WTC11 (cell line): ENCODE data around the gene ZBTB7B. TPM values are rescaled to one million over a fixed set of nuclear protein-coding genes. Genes with fewer than 3 reads are reported as not detected.

Experiments used
- ATAC-seq: fragments of 200-7000 bp; cut with Tn5 transposase; 2 replicates; pipeline ENCODE4 v1.10.0; 2021; ENCODE audit warnings: mild to moderate bottlenecking, moderate library complexity
- CTCF ChIA-PET: fragments of 300-600 bp; sonication (Branson Sonifier 250); formaldehyde crosslinking; loops from one replicate; lab custom pipeline; 2021; ENCODE audit warnings: antibody characterized with exemption; lab: Charles Lee
- POLR2A ChIA-PET: fragments of 350-600 bp; sonication (Branson Sonifier 250); formaldehyde crosslinking; loops from one replicate; lab custom pipeline; 2021; ENCODE audit warnings: antibody characterized with exemption; lab: Charles Lee
- DNase-seq: peaks from one replicate; pipeline ENCODE4 v3.0.0; 2021; ENCODE audit warnings: low spot score
- H3K27ac Mint-ChIP-seq: 2 replicates; pipeline ENCODE4 v1.8.0; 2021; ENCODE audit warnings: mixed read lengths
- H3K27me3 Mint-ChIP-seq: 2 replicates; pipeline ENCODE4 v1.8.0; 2021; ENCODE audit warnings: low read depth, mild to moderate bottlenecking, moderate library complexity, mixed read lengths
- H3K36me3 Mint-ChIP-seq: 2 replicates; pipeline ENCODE4 v1.8.0; 2021; ENCODE audit warnings: mixed read lengths
- H3K4me1 Mint-ChIP-seq: 2 replicates; pipeline ENCODE4 v1.8.0; 2022; ENCODE audit warnings: mixed read lengths
- H3K4me3 Mint-ChIP-seq: 2 replicates; pipeline ENCODE4 v1.8.0; 2021; ENCODE audit warnings: mild to moderate bottlenecking, moderate library complexity, mixed read lengths
- H3K9me3 Mint-ChIP-seq: 2 replicates; pipeline ENCODE4 v1.8.0; 2021; ENCODE audit warnings: mixed read lengths
- CBFB ChIP-seq: sonication (generic); formaldehyde crosslinking; IDR thresholded peaks from 2 replicates; pipeline ENCODE4 v1.8.1; 2022; ENCODE audit warnings: mild to moderate bottlenecking, low read depth, missing genetic modification reagents
- CREM ChIP-seq: sonication (generic); formaldehyde crosslinking; IDR thresholded peaks from 2 replicates; pipeline ENCODE4 v1.8.1; 2022; ENCODE audit warnings: mild to moderate bottlenecking, missing genetic modification reagents, moderate library complexity
- HMGA2 ChIP-seq: fragments of 250-450 bp; sonication (Bioruptor Pico); IDR thresholded peaks from 2 replicates; pipeline ENCODE4 v1.4.0; 2021; ENCODE audit warnings: mild to moderate bottlenecking, moderate library complexity
- NFYB ChIP-seq: sonication (generic); formaldehyde crosslinking; conservative IDR thresholded peaks from 2 replicates; pipeline ENCODE4 v1.8.0; 2022; ENCODE audit warnings: low read depth, missing genetic modification reagents
- RELA ChIP-seq: sonication (generic); formaldehyde crosslinking; IDR thresholded peaks from 2 replicates; pipeline ENCODE4 v1.8.1; 2022; ENCODE audit warnings: missing genetic modification reagents, mild to moderate bottlenecking, borderline replicate concordance
- TCF7 ChIP-seq: sonication (generic); formaldehyde crosslinking; IDR thresholded peaks from 2 replicates; pipeline ENCODE4 v1.8.0; 2022; ENCODE audit warnings: mild to moderate bottlenecking, low read depth, missing genetic modification reagents, moderate library complexity
- TEAD4 ChIP-seq: sonication (generic); formaldehyde crosslinking; IDR thresholded peaks from 2 replicates; pipeline ENCODE4 v1.8.0; 2022; ENCODE audit warnings: mild to moderate bottlenecking, missing genetic modification reagents
- ZNF396 ChIP-seq: fragments of 250-450 bp; sonication (Bioruptor Pico); IDR thresholded peaks from 2 replicates; pipeline ENCODE4 v1.8.0; 2021; ENCODE audit warnings: mild to moderate bottlenecking, moderate library complexity, borderline replicate concordance
- ZNF671 ChIP-seq: fragments of 250-450 bp; sonication (Bioruptor Pico); IDR thresholded peaks from 2 replicates; pipeline ENCODE4 v1.8.0; 2021; ENCODE audit warnings: mild to moderate bottlenecking
- total RNA-seq: library from RNA; stranded (reverse); gene quantifications from 3 replicates; pipeline ENCODE4 v1.2.3, GENCODE V29; 2021
- TF ChIP-seq, protein P1 (sequence below): sonication (generic); formaldehyde crosslinking; IDR thresholded peaks from 2 replicates; pipeline ENCODE4 v1.8.1; 2022; ENCODE audit warnings: mild to moderate bottlenecking, moderate library complexity, missing genetic modification reagents
- TF ChIP-seq, protein P2 (sequence below): sonication (generic); formaldehyde crosslinking; IDR thresholded peaks from 2 replicates; pipeline ENCODE4 v1.8.1; 2023; ENCODE audit warnings: mild to moderate bottlenecking, missing genetic modification reagents
- TF ChIP-seq, protein P3 (sequence below): sonication (generic); formaldehyde crosslinking; IDR thresholded peaks from 2 replicates; pipeline ENCODE4 v1.8.0; 2022; ENCODE audit warnings: mild to moderate bottlenecking, missing genetic modification reagents
- TF ChIP-seq, protein P4 (sequence below): fragments of 250-450 bp; sonication (Bioruptor Pico); IDR thresholded peaks from 2 replicates; pipeline ENCODE4 v1.8.0; 2021; ENCODE audit warnings: mild to moderate bottlenecking
- TF ChIP-seq, protein P5 (sequence below): fragments of 250-450 bp; sonication (Bioruptor Pico); IDR thresholded peaks from 2 replicates; pipeline ENCODE4 v2.1.2; 2022; ENCODE audit warnings: mild to moderate bottlenecking, moderate library complexity
- TF ChIP-seq, protein P6 (sequence below): fragments of 250-450 bp; sonication (Bioruptor Pico); conservative IDR thresholded peaks from 2 replicates; pipeline ENCODE4 v1.9.0; 2021; ENCODE audit warnings: mild to moderate bottlenecking
- TF ChIP-seq, protein P7 (sequence below): fragments of 250-450 bp; sonication (Bioruptor Pico); IDR thresholded peaks from 2 replicates; pipeline ENCODE4 v1.9.0; 2021; ENCODE audit warnings: mild to moderate bottlenecking, borderline replicate concordance
- TF ChIP-seq, protein P8 (sequence below): sonication (generic); formaldehyde crosslinking; IDR thresholded peaks from 2 replicates; pipeline ENCODE4 v1.8.0; 2022; ENCODE audit warnings: mild to moderate bottlenecking, missing genetic modification reagents
- TF ChIP-seq, protein P9 (sequence below): sonication (generic); formaldehyde crosslinking; IDR thresholded peaks from 2 replicates; pipeline ENCODE4 v1.8.1; 2022; ENCODE audit warnings: low read depth, missing genetic modification reagents, borderline replicate concordance
- TF ChIP-seq, protein P10 (sequence below): sonication (generic); formaldehyde crosslinking; IDR thresholded peaks from 2 replicates; pipeline ENCODE4 v1.8.1; 2022; ENCODE audit warnings: missing genetic modification reagents, borderline replicate concordance

Gene ZBTB7B
- total RNA-seq, 1 experiment from 2014 or later: 29.8 TPM

DNA sequence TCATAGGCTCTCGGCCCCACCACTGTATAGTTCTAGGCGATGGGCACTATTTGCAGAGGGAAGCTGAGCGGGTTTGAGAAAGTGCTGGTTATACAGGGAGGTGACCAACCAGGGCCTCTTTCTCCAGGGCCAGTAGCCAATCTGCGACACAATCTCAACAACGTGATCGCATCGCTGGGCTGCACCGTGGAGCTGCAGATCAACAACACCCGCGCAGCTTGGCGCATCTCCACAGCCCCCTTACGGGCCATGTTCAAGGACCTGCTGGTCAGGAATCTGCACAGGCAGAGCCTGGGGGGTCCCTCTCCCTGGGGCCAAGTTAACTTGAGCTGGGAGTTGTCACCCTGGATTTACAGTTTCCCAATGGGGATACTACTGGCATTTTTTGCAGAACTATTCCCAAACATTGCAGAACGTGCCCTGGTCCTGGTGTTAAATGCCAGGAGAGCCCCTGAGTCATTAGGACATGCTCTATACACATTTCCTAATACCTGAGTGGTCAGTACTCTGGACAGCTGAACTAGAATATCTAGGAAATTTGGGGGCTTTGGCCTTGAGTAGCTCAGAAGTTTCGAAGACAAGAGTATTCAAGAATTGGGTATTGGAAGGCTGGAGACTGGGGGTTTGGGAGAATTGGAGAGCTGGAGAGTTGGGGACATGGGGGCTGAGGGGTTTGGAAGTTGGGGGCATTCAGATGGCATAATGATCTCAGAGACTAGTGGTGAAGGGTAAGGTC lies 37.9 kb downstream of the ZBTB7B start:
- no peaks in the 10 kb centered on the region for H3K36me3 Mint-ChIP-seq
- H3K4me3 Mint-ChIP-seq: no peak overlapping the region
- peaks cover 11% of the 10 kb centered on the region for H3K4me1 Mint-ChIP-seq
- TF ChIP-seq, protein P1, sequence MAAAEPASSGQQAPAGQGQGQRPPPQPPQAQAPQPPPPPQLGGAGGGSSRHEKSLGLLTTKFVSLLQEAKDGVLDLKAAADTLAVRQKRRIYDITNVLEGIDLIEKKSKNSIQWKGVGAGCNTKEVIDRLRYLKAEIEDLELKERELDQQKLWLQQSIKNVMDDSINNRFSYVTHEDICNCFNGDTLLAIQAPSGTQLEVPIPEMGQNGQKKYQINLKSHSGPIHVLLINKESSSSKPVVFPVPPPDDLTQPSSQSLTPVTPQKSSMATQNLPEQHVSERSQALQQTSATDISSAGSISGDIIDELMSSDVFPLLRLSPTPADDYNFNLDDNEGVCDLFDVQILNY (CRISPR knock-in tag): no peak
- TF ChIP-seq TEAD4 (no peak), TCF7 (CRISPR knock-in tag) (no peak), ZNF396 (no peak), CBFB (CRISPR knock-in tag) (no peak), NFYB (CRISPR knock-in tag) (no peak), RELA (CRISPR knock-in tag) (no peak), ZNF671 (no peak), CREM (CRISPR knock-in tag) (no peak), HMGA2 (CRISPR knock-in tag) (no peak)
- TF ChIP-seq, protein P2, sequence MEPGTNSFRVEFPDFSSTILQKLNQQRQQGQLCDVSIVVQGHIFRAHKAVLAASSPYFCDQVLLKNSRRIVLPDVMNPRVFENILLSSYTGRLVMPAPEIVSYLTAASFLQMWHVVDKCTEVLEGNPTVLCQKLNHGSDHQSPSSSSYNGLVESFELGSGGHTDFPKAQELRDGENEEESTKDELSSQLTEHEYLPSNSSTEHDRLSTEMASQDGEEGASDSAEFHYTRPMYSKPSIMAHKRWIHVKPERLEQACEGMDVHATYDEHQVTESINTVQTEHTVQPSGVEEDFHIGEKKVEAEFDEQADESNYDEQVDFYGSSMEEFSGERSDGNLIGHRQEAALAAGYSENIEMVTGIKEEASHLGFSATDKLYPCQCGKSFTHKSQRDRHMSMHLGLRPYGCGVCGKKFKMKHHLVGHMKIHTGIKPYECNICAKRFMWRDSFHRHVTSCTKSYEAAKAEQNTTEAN: no peak
- TF ChIP-seq, protein P3, sequence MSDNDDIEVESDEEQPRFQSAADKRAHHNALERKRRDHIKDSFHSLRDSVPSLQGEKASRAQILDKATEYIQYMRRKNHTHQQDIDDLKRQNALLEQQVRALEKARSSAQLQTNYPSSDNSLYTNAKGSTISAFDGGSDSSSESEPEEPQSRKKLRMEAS (CRISPR knock-in tag): no peak
- TF ChIP-seq, protein P4, sequence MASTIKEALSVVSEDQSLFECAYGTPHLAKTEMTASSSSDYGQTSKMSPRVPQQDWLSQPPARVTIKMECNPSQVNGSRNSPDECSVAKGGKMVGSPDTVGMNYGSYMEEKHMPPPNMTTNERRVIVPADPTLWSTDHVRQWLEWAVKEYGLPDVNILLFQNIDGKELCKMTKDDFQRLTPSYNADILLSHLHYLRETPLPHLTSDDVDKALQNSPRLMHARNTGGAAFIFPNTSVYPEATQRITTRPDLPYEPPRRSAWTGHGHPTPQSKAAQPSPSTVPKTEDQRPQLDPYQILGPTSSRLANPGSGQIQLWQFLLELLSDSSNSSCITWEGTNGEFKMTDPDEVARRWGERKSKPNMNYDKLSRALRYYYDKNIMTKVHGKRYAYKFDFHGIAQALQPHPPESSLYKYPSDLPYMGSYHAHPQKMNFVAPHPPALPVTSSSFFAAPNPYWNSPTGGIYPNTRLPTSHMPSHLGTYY (CRISPR knock-in tag): no peak
- TF ChIP-seq, protein P5, sequence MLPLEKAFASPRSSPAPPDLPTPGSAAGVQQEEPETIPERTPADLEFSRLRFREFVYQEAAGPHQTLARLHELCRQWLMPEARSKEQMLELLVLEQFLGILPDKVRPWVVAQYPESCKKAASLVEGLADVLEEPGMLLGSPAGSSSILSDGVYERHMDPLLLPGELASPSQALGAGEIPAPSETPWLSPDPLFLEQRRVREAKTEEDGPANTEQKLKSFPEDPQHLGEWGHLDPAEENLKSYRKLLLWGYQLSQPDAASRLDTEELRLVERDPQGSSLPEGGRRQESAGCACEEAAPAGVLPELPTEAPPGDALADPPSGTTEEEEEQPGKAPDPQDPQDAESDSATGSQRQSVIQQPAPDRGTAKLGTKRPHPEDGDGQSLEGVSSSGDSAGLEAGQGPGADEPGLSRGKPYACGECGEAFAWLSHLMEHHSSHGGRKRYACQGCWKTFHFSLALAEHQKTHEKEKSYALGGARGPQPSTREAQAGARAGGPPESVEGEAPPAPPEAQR (CRISPR knock-in tag): no peak
- TF ChIP-seq, protein P6, sequence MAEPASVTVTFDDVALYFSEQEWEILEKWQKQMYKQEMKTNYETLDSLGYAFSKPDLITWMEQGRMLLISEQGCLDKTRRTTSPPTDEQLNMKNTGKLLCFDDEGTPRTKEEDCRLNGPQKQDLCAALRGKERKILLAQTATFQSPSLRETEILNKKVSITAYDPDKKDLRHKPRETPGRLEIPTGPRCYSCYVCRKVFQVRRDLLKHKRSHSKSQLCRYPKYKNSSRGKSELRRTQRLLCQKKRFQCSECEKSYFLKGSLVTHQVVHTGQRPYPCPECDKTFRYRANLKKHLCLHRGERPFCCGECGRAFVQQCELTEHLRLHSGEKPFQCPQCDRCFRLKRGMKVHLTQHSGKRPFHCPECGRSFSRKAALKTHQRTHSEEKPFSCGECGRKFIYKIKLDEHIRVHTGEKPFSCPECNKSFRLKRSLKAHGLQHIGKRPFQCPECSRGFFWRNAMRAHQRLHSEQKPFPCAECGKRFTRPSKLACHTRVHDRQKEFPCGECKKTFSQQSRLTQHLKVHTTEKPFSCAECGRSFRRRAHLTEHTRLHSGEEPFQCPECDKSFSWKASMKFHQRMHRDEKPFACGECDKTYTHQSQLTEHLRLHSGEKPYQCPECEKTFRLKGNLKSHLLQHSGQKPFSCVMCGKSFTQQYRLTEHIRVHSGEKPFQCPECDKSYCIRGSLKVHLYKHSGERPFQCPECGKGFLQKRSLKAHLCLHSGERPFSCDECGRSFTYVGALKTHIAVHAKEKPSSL (CRISPR knock-in tag): no peak
- TF ChIP-seq, protein P7, sequence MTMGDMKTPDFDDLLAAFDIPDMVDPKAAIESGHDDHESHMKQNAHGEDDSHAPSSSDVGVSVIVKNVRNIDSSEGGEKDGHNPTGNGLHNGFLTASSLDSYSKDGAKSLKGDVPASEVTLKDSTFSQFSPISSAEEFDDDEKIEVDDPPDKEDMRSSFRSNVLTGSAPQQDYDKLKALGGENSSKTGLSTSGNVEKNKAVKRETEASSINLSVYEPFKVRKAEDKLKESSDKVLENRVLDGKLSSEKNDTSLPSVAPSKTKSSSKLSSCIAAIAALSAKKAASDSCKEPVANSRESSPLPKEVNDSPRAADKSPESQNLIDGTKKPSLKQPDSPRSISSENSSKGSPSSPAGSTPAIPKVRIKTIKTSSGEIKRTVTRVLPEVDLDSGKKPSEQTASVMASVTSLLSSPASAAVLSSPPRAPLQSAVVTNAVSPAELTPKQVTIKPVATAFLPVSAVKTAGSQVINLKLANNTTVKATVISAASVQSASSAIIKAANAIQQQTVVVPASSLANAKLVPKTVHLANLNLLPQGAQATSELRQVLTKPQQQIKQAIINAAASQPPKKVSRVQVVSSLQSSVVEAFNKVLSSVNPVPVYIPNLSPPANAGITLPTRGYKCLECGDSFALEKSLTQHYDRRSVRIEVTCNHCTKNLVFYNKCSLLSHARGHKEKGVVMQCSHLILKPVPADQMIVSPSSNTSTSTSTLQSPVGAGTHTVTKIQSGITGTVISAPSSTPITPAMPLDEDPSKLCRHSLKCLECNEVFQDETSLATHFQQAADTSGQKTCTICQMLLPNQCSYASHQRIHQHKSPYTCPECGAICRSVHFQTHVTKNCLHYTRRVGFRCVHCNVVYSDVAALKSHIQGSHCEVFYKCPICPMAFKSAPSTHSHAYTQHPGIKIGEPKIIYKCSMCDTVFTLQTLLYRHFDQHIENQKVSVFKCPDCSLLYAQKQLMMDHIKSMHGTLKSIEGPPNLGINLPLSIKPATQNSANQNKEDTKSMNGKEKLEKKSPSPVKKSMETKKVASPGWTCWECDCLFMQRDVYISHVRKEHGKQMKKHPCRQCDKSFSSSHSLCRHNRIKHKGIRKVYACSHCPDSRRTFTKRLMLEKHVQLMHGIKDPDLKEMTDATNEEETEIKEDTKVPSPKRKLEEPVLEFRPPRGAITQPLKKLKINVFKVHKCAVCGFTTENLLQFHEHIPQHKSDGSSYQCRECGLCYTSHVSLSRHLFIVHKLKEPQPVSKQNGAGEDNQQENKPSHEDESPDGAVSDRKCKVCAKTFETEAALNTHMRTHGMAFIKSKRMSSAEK: no peak
- TF ChIP-seq, protein P8, sequence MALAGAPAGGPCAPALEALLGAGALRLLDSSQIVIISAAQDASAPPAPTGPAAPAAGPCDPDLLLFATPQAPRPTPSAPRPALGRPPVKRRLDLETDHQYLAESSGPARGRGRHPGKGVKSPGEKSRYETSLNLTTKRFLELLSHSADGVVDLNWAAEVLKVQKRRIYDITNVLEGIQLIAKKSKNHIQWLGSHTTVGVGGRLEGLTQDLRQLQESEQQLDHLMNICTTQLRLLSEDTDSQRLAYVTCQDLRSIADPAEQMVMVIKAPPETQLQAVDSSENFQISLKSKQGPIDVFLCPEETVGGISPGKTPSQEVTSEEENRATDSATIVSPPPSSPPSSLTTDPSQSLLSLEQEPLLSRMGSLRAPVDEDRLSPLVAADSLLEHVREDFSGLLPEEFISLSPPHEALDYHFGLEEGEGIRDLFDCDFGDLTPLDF (CRISPR knock-in tag): no peak
- TF ChIP-seq, protein P9, sequence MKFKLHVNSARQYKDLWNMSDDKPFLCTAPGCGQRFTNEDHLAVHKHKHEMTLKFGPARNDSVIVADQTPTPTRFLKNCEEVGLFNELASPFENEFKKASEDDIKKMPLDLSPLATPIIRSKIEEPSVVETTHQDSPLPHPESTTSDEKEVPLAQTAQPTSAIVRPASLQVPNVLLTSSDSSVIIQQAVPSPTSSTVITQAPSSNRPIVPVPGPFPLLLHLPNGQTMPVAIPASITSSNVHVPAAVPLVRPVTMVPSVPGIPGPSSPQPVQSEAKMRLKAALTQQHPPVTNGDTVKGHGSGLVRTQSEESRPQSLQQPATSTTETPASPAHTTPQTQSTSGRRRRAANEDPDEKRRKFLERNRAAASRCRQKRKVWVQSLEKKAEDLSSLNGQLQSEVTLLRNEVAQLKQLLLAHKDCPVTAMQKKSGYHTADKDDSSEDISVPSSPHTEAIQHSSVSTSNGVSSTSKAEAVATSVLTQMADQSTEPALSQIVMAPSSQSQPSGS (CRISPR knock-in tag): no peak
- TF ChIP-seq, protein P10, sequence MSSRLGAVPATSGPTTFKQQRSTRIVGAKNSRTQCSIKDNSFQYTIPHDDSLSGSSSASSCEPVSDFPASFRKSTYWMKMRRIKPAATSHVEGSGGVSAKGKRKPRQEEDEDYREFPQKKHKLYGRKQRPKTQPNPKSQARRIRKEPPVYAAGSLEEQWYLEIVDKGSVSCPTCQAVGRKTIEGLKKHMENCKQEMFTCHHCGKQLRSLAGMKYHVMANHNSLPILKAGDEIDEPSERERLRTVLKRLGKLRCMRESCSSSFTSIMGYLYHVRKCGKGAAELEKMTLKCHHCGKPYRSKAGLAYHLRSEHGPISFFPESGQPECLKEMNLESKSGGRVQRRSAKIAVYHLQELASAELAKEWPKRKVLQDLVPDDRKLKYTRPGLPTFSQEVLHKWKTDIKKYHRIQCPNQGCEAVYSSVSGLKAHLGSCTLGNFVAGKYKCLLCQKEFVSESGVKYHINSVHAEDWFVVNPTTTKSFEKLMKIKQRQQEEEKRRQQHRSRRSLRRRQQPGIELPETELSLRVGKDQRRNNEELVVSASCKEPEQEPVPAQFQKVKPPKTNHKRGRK (CRISPR knock-in tag): no peak
- ChIA-PET POLR2A (no interaction called here), CTCF (interaction anchor here (0.7 to 5.6 kb wide), 12 partner anchors 10 to 51 kb away, joined by 3 to 137 read pairs (median 4); partner anchors contain the start of genes ADAM15 and EFNA4)
- no peak for DNase-seq
- no peak overlapping the region for H3K27ac Mint-ChIP-seq
- ATAC-seq: no peak
- H3K9me3 Mint-ChIP-seq: no peaks in the 10 kb centered on the region
- peaks cover 10% of the 10 kb centered on the region for H3K27me3 Mint-ChIP-seq
